ENCODE measurements around the gene SLC6A11.

SLC6A11 gene

GRCh38 chr3:10955711-10956453, 139.9 kb downstream of the SLC6A11 start:
- DNase-seq (ENCODE audit: low read depth), result no peak

GRCh38 chr3:10956531-10956930, 140.5 kb downstream of the SLC6A11 start:
- no peak for DNase-seq (ENCODE audit: low read depth)

- DNase-seq (ENCODE audit: low read depth), result no peak
Measured at GRCh38 chr3:10956986-10957385, 141.0 kb downstream of the SLC6A11 start.

GRCh38 chr3:10957976-10958749, 142.1 kb downstream of the SLC6A11 start:
- DNase-seq (ENCODE audit: low read depth), result no peak

- no peak for DNase-seq (ENCODE audit: low read depth)
Measured at GRCh38 chr3:10960255-10960654, 144.2 kb downstream of the SLC6A11 start.

- no peak for DNase-seq (ENCODE audit: low read depth)
Measured at GRCh38 chr3:10961921-10962320, 145.9 kb downstream of the SLC6A11 start.

- no peak for DNase-seq (ENCODE audit: low read depth)
Measured at GRCh38 chr3:10962481-10963036, 146.5 kb downstream of the SLC6A11 start.

- DNase-seq (ENCODE audit: low read depth), result no peak
Measured at GRCh38 chr3:10964537-10965167, 148.6 kb downstream of the SLC6A11 start.

GRCh38 chr3:10968401-10968800, 152.4 kb downstream of the SLC6A11 start:
- no peak for DNase-seq (ENCODE audit: low read depth)

- DNase-seq (ENCODE audit: low read depth), result no peak
Measured at GRCh38 chr3:10970306-10970960, 154.4 kb downstream of the SLC6A11 start.

- no peak for DNase-seq (ENCODE audit: low read depth)
Measured at GRCh38 chr3:10972072-10972782, 156.2 kb downstream of the SLC6A11 start.

GRCh38 chr3:10973046-10973595, 157.1 kb downstream of the SLC6A11 start:
- no peak for DNase-seq (ENCODE audit: low read depth)

- no peak for DNase-seq (ENCODE audit: low read depth)
Measured at GRCh38 chr3:10974131-10974530, 158.1 kb downstream of the SLC6A11 start.

GRCh38 chr3:10974746-10975375, 158.8 kb downstream of the SLC6A11 start:
- no peak for DNase-seq (ENCODE audit: low read depth)

GRCh38 chr3:10975695-10976234, 159.7 kb downstream of the SLC6A11 start:
- no peak for DNase-seq (ENCODE audit: low read depth)

GRCh38 chr3:10976770-10977169, 160.7 kb downstream of the SLC6A11 start:
- no peak for DNase-seq (ENCODE audit: low read depth)

- DNase-seq (ENCODE audit: low read depth), result no peak
Measured at GRCh38 chr3:10977892-10978510, 162.0 kb downstream of the SLC6A11 start.

GRCh38 chr3:10978956-10979355, 162.9 kb downstream of the SLC6A11 start:
- DNase-seq (ENCODE audit: low read depth), result no peak

- no peak for DNase-seq (ENCODE audit: low read depth)
Measured at GRCh38 chr3:10980312-10980711, 164.3 kb downstream of the SLC6A11 start.

- DNase-seq (ENCODE audit: low read depth), result no peak
Measured at GRCh38 chr3:10981031-10981430, 165.0 kb downstream of the SLC6A11 start.

Measured in activated gamma-delta T cell treated with anti-CD3 and anti-CD28 coated beads, Interleukin-2, amount 50 U/mL, for 16 hours (primary cell).